Measurements from ENCODE around the gene SLC27A5. TPM values are rescaled to one million over a fixed set of nuclear protein-coding genes. Genes with fewer than 3 reads are reported as not detected.

Gene SLC27A5
- total and polyA plus RNA-seq, 2 of the 4 experiments (the other 2 are of a cell fraction): 7.7 to 11.2 TPM

DNA sequence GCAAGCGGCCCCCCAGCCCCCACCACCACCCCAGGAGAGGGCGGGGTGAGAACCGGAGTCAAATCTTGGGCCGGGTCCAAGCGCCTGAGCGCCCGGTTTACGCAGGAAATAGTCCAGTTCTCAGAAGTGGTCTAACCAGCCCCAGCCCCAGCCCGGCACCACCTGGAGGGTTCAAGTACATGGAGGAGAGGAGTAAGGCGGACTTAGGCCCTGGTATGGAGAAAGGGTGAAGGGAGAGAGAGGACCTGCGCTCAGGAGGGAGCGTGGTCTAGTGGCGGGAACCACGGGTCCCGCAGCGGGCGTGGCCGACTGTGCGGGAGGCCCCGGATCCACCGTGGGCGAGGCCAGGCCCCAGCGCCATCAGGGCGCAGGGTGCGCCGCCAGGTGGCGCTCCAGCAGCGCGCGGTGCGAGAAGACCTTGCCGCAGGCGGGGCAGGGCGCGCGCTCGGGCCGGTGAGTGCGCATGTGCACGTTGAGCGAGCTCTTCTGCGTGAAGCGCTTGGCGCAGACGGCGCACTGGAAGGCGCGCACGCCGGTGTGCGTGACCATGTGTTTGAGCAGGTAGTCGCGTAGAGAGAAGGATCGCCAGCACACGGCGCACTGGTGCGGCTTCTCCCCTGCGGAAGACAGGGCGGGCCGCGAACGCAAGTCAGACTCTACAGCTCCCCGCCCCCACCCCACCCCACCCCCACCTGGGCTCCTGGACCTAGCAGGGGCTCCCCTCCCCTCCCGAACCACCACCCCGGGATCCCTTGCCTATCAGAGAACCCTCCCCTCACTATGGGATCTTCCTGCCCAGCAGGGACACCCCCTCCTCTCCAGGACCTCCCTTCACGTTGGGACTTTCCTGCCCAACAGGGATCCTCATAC is 2.1 kb upstream of the SLC27A5 start:
- Histone ChIP-seq H3K14ac (replicated peaks; ENCODE audit: low read depth, low read length) (0 out of 2 replicates have a peak overlapping the region, but pooled peaks have one; percentile 3), H3K36me3 (ENCODE audit: control insufficient read depth, insufficient read depth, low read length) (peaks cover 20% of the 10 kb centered on the region), H4K20me1 (ENCODE audit: insufficient read depth, low read length) (peaks cover 23% of the 10 kb centered on the region), H3K23ac (ENCODE audit: low read depth, low read length) (no peak overlapping the region), H2BK120ac (ENCODE audit: low read depth, low read length) (no peak overlapping the region), H3K9me1 (ENCODE audit: insufficient read depth, low read length) (peaks cover 8% of the 10 kb centered on the region), H3K4me1 (ENCODE audit: control insufficient read depth, insufficient read depth, low read length) (peaks cover 6% of the 10 kb centered on the region), H2BK15ac (ENCODE audit: low read depth, low read length) (no peak overlapping the region), H3K27ac (ENCODE audit: insufficient read depth, low read length) (no peak overlapping the region), H3K18ac (ENCODE audit: low read depth, low read length) (no peak overlapping the region), H3K27me3 (ENCODE audit: control insufficient read depth, insufficient read depth, low read length) (no peaks in the 10 kb centered on the region), H3K56ac (ENCODE audit: extremely low read depth, insufficient read depth, low read length) (no peak overlapping the region), H3K9me3 (ENCODE audit: control insufficient read depth, insufficient read depth, low read length) (no peaks in the 10 kb centered on the region), H2AFZ (replicated peaks; ENCODE audit: low read length, poor library complexity) (peak overlapping the region; percentile 71), H4K91ac (ENCODE audit: insufficient read depth, low read depth, low read length) (no peak overlapping the region), H2AK5ac (ENCODE audit: low read depth, low read length) (peak overlapping the region; percentile 72), H2BK5ac (ENCODE audit: low read depth, low read length, poor library complexity, severe bottlenecking) (no peak overlapping the region), H3K4ac (ENCODE audit: low read depth, low read length) (0 out of 2 replicates have a peak overlapping the region, but pooled peaks have one; percentile 41), H2BK20ac (ENCODE audit: low read depth, low read length) (no peak overlapping the region), H4K8ac (ENCODE audit: low read depth in 2 of 2, low read length in 2 of 2) (peak overlapping the region; percentile 53 to 57; a peak in 3 of 4 replicates), H3K79me1 (ENCODE audit: low read depth in 1 of 2, low read length in 2 of 2) (peaks cover 4 to 58% of the 10 kb centered on the region in 2 experiments; a peak in 3 of 4 replicates), H3K4me3 (ENCODE audit: insufficient read depth, low read depth, low read length) (peak overlapping the region; percentile 34; the same call in 1 of the 2 replicates), H3K4me2 (ENCODE audit: low read depth, low read length) (peak overlapping the region; percentile 68), H3K9ac (ENCODE audit: low read depth, low read length) (no peak overlapping the region), H2AK9ac (replicated peaks; ENCODE audit: low read depth, low read length, poor library complexity) (peak overlapping the region; percentile 23), H4K5ac (ENCODE audit: low read depth, low read length) (no peak overlapping the region)
- POLR2A ChIA-PET (ENCODE audit: unreplicated experiment): no interaction called here
- no TSS peak for BruUV-seq (replicated peaks)
- dilution Hi-C loops (cut with HindIII; ENCODE audit: low sequenced_read_pairs, unreplicated experiment): no loop called here
- in situ Hi-C loops (cut with MboI; ENCODE audit: low sequenced_read_pairs): no loop called here
- intact Hi-C loops (cut with micrococcal nuclease): no loop called here
- DNase-seq (peak; percentile 68), ATAC-seq (ENCODE audit: low read depth) (peak; percentile 75)
- WGBS, 2 experiments (ENCODE audit: extremely low coverage in 2 of 2, insufficient read length in 1 of 2): 33% methylated on average over 30 of the region's 66 CpGs; no CpG with 5 or more reads in 1 of the 2 experiments
- CTCF ChIA-PET: no interaction called here
- TF ChIP-seq MXI1 (IDR thresholded peaks at IDR 0.05; ENCODE audit: borderline replicate concordance, low read depth, low read length) (0 out of 2 replicates have a peak, but pooled peaks have one; percentile 45), CEBPB (IDR thresholded peaks at IDR 0.05; ENCODE audit: low read depth, low read length) (no peak), MAFK (IDR thresholded peaks at IDR 0.05; ENCODE audit: low read depth, low read length) (no peak), SMC3 (IDR thresholded peaks at IDR 0.05; ENCODE audit: low read depth, low read length) (peak; percentile 52), NFE2L2 (IDR thresholded peaks at IDR 0.05; ENCODE audit: low read depth, low read length) (no peak), ELK1 (IDR thresholded peaks at IDR 0.05; ENCODE audit: borderline replicate concordance, low read depth, low read length) (no peak), RFX5 (IDR thresholded peaks at IDR 0.05; ENCODE audit: low read depth, low read length) (no peak), RAD21 (IDR thresholded peaks at IDR 0.05; ENCODE audit: low read length) (peak; percentile 63), CHD1 (IDR thresholded peaks at IDR 0.05; ENCODE audit: low read depth, low read length) (no peak), FOS (IDR thresholded peaks at IDR 0.05; ENCODE audit: low read depth, low read length) (no peak), POLR2A (IDR thresholded peaks at IDR 0.05; ENCODE audit: low read depth, low read length) (no peak), BHLHE40 (IDR thresholded peaks at IDR 0.05; ENCODE audit: low read depth, low read length) (no peak)
- TF ChIP-seq, protein P1, sequence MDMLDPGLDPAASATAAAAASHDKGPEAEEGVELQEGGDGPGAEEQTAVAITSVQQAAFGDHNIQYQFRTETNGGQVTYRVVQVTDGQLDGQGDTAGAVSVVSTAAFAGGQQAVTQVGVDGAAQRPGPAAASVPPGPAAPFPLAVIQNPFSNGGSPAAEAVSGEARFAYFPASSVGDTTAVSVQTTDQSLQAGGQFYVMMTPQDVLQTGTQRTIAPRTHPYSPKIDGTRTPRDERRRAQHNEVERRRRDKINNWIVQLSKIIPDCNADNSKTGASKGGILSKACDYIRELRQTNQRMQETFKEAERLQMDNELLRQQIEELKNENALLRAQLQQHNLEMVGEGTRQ (IDR thresholded peaks at IDR 0.05; ENCODE audit: low read depth, low read length): no peak
- TF ChIP-seq, protein P2, sequence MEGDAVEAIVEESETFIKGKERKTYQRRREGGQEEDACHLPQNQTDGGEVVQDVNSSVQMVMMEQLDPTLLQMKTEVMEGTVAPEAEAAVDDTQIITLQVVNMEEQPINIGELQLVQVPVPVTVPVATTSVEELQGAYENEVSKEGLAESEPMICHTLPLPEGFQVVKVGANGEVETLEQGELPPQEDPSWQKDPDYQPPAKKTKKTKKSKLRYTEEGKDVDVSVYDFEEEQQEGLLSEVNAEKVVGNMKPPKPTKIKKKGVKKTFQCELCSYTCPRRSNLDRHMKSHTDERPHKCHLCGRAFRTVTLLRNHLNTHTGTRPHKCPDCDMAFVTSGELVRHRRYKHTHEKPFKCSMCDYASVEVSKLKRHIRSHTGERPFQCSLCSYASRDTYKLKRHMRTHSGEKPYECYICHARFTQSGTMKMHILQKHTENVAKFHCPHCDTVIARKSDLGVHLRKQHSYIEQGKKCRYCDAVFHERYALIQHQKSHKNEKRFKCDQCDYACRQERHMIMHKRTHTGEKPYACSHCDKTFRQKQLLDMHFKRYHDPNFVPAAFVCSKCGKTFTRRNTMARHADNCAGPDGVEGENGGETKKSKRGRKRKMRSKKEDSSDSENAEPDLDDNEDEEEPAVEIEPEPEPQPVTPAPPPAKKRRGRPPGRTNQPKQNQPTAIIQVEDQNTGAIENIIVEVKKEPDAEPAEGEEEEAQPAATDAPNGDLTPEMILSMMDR (conservative IDR thresholded peaks at IDR 0.05; ENCODE audit: low read depth, low read length): peak; percentile 77
